ENCODE measurements around the gene HMGB1.
A peak's percentile ranks its signal among the peaks of the same experiment; 100 is the strongest.
"Not testable (repeated sequence)": the region's sequence is repeated elsewhere in the genome, so short reads cannot be mapped to it uniquely, and the experiment has no call there.

Gene HMGB1

GRCh38 chr13:30466841-30467252, 1.1 kb upstream of the HMGB1 start:
- TF ChIP-seq CTCF (IDR thresholded peaks at IDR 0.05; ENCODE audit: control insufficient read depth, insufficient read depth, low read depth, low read length, missing control alignments), result no peak
- H3K4me3 ChIP-seq (ENCODE audit: control insufficient read depth, low read depth, low read length), result no peak overlapping the region
- DNase-seq (ENCODE audit: low read depth), result no peak

- no peak for DNase-seq (ENCODE audit: low read depth)
- TF ChIP-seq CTCF (IDR thresholded peaks at IDR 0.05; ENCODE audit: control insufficient read depth, insufficient read depth, low read depth, low read length, missing control alignments), result no peak
- peak overlapping the region; percentile 46 for H3K4me3 ChIP-seq (ENCODE audit: control insufficient read depth, low read depth, low read length)
Measured at GRCh38 chr13:30466358-30466714, 600 bp upstream of the HMGB1 start.

GRCh38 chr13:30465343-30465592, 468 bp downstream of the HMGB1 start:
- no peak for TF ChIP-seq CTCF (IDR thresholded peaks at IDR 0.05; ENCODE audit: control insufficient read depth, insufficient read depth, low read depth, low read length, missing control alignments)
- H3K4me3 ChIP-seq (ENCODE audit: control insufficient read depth, low read depth, low read length), result peak overlapping the region; percentile 46
- no peak for DNase-seq (ENCODE audit: low read depth)

GRCh38 chr13:30464496-30465342, 1.0 kb downstream of the HMGB1 start:
- TF ChIP-seq CTCF (IDR thresholded peaks at IDR 0.05; ENCODE audit: control insufficient read depth, insufficient read depth, low read depth, low read length, missing control alignments), result no peak
- DNase-seq (ENCODE audit: low read depth), result no peak
- H3K4me3 ChIP-seq (ENCODE audit: control insufficient read depth, low read depth, low read length), result peak overlapping the region; percentile 62

- DNase-seq (ENCODE audit: low read depth), result no peak
- TF ChIP-seq CTCF (IDR thresholded peaks at IDR 0.05; ENCODE audit: control insufficient read depth, insufficient read depth, low read depth, low read length, missing control alignments), result no peak
- peak overlapping the region; percentile 62 for H3K4me3 ChIP-seq (ENCODE audit: control insufficient read depth, low read depth, low read length)
Measured at GRCh38 chr13:30463787-30464495, 1.8 kb downstream of the HMGB1 start.

GRCh38 chr13:30461279-30462066, 4.3 kb downstream of the HMGB1 start:
- TF ChIP-seq CTCF (IDR thresholded peaks at IDR 0.05; ENCODE audit: control insufficient read depth, insufficient read depth, low read depth, low read length, missing control alignments), result peak; percentile 48
- not testable (repeated sequence) for DNase-seq (ENCODE audit: low read depth); H3K4me3 ChIP-seq (ENCODE audit: control insufficient read depth, low read depth, low read length)

All from AG09309 (cell line).